WTC11 (cell line): ENCODE results near the gene LEMD3.

ENCODE experiments used
- ATF1 ChIP-seq: sonication (generic); formaldehyde crosslinking; IDR thresholded peaks from 2 replicates; pipeline ENCODE4 v1.8.1; 2023; ENCODE audit warnings: mild to moderate bottlenecking, moderate library complexity, missing genetic modification reagents
- CTCF ChIP-seq: fragments of 200-600 bp; IDR thresholded peaks from 2 replicates; pipeline ENCODE4 v1.8.0; 2022; ENCODE audit warnings: antibody characterized with exemption
- ETV6 ChIP-seq: sonication (generic); formaldehyde crosslinking; IDR thresholded peaks from 2 replicates; pipeline ENCODE4 v1.8.1; 2022; ENCODE audit warnings: mild to moderate bottlenecking, missing genetic modification reagents
- FOXP1 ChIP-seq: sonication (generic); formaldehyde crosslinking; IDR thresholded peaks from 2 replicates; pipeline ENCODE4 v1.8.0; 2022; ENCODE audit warnings: missing genetic modification reagents, mild to moderate bottlenecking, moderate library complexity, borderline replicate concordance
- IRF1 ChIP-seq: sonication (generic); formaldehyde crosslinking; IDR thresholded peaks from 2 replicates; pipeline ENCODE4 v1.8.0; 2023; ENCODE audit warnings: missing genetic modification reagents
- KAT7 ChIP-seq: sonication (generic); formaldehyde crosslinking; IDR thresholded peaks from 2 replicates; pipeline ENCODE4 v1.8.1; 2023; ENCODE audit warnings: missing genetic modification reagents, mild to moderate bottlenecking, borderline replicate concordance
- OVOL2 ChIP-seq: fragments of 250-450 bp; sonication (Bioruptor Pico); IDR thresholded peaks from 2 replicates; pipeline ENCODE4 v1.9.0; 2021; ENCODE audit warnings: mild to moderate bottlenecking, borderline replicate concordance
- STAT6 ChIP-seq: sonication (generic); formaldehyde crosslinking; conservative IDR thresholded peaks from 2 replicates; pipeline ENCODE4 v1.8.1; 2023; ENCODE audit warnings: mild to moderate bottlenecking, low read depth, missing genetic modification reagents, moderate library complexity
- TEAD4 ChIP-seq: sonication (generic); formaldehyde crosslinking; IDR thresholded peaks from 2 replicates; pipeline ENCODE4 v1.8.0; 2022; ENCODE audit warnings: mild to moderate bottlenecking, missing genetic modification reagents
- TP53 ChIP-seq: sonication (generic); formaldehyde crosslinking; IDR thresholded peaks from 2 replicates; pipeline ENCODE4 v1.8.1; 2023; ENCODE audit warnings: mild to moderate bottlenecking, missing genetic modification reagents
- ZSCAN18 ChIP-seq: fragments of 250-450 bp; sonication (Bioruptor Pico); IDR thresholded peaks from 2 replicates; pipeline ENCODE4 v2.1.2; 2022; ENCODE audit warnings: mild to moderate bottlenecking, moderate library complexity

GRCh38 chr12:65294641-65295262 is 125.4 kb downstream of the LEMD3 start:
- TF ChIP-seq KAT7 (CRISPR knock-in tag) (no peak), STAT6 (CRISPR knock-in tag) (no peak), CTCF (no peak), TEAD4 (CRISPR knock-in tag) (no peak), ETV6 (CRISPR knock-in tag) (no peak), FOXP1 (CRISPR knock-in tag) (no peak), ATF1 (CRISPR knock-in tag) (no peak), TP53 (CRISPR knock-in tag) (no peak), ZSCAN18 (CRISPR knock-in tag) (no peak), IRF1 (CRISPR knock-in tag) (no peak), OVOL2 (CRISPR knock-in tag) (no peak)
